ENCODE measurements around the gene TMA7B. TPM values are rescaled to one million over a fixed set of nuclear protein-coding genes. Genes with fewer than 3 reads are reported as not detected.

Gene TMA7B
- total RNA-seq, 6 experiments from 2014 or later = 0.20 TPM; not detected in 5

DNA sequence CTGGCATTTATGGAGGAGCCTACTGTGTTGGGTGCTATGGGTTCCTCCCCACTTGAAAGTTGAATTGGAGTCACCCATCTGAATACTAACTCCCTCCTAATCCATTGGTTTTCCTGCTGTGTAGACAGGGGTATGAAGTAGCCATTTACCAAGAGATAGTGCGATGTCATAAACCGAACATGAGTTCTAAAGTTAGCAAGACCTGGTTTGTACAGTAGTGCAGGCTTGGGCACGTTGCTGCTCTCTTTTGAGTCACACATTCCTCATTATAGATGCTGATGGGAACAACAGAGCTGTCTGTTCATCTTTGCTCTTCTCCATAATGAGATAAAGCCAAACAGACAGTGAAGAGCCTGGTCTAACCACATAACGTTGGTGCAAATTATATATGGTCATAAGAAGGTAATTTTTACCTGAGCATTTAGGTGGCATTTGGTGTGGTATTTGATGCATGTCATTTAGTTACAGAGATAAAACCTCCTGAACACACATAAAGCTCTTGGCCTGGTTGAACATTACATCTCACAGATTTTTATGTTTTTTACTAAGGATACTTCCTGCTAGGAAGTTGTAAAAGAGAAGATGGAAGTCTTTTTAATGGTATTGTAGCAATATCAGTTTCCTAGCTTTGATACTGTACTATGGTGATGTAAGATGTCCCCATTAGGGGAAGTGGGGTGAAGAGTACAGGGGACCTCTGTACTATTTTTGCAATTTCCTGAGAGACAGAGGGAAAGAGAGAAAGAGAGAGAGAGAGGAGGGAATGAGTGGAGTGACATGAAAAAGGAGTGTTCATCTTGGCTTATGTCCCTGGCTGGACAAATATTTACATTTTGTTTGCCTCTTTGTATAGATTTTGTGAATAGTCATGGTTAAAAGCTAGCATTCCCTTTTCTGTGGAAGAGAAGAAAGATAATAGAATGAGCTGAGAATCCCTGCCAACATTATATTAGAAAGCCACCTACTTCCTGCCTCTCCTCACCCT lies 31.4 kb upstream of the TMA7B start:
- WGBS (ENCODE audit: insufficient coverage, low coverage, low lambda C conversion rate, missing lambda C conversion rate) = 66% methylated on average over 4 of the region's 4 CpGs
- H3K4me3 ChIP-seq = no peak overlapping the region
- no peak overlapping the region for H3K27ac ChIP-seq
- no peaks in the 10 kb centered on the region for H3K36me3 ChIP-seq
- H3K27me3 ChIP-seq = no peaks in the 10 kb centered on the region
- TF ChIP-seq POLR2A (IDR thresholded peaks at IDR 0.05) (no peak), CTCF (IDR thresholded peaks at IDR 0.05) (no peak)
- intact Hi-C loops (cut with DNase I) = no loop called here
- no peaks in the 10 kb centered on the region for H3K4me1 ChIP-seq
- no peaks in the 10 kb centered on the region for H3K9me3 ChIP-seq
- DNase-seq (no peak), ATAC-seq (no peak)

DNA sequence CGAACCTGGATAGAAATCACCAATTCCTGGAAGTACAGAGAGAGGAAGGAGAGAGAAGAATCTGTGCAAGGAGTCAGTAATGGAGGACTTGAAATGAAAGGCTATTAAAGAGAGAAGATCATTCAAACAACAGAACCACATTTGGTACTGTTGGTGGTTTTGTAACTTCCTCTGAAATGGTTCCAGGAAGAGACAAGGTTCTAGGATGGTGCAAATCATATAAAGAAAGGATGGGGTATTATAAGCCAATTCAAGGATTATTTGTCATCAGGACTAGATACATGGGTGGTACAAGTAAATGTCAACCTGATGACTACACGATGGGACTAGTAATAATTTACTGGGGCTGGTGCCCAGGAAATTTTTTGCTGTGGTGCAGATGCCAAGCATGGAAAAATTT lies 28.9 kb upstream of the TMA7B start:
- no peaks in the 10 kb centered on the region for H3K27me3 ChIP-seq
- DNase-seq (no peak), ATAC-seq (no peak)
- H3K27ac ChIP-seq = no peak overlapping the region
- no peaks in the 10 kb centered on the region for H3K4me1 ChIP-seq
- TF ChIP-seq POLR2A (IDR thresholded peaks at IDR 0.05) (no peak), CTCF (IDR thresholded peaks at IDR 0.05) (no peak)
- H3K36me3 ChIP-seq = no peaks in the 10 kb centered on the region
- intact Hi-C loops (cut with DNase I) = loop anchor here in 1 of 2 donors (10.0 kb wide), 1 partner anchor 94 kb away; no protein-coding TSS in a partner anchor
- H3K4me3 ChIP-seq = no peak overlapping the region
- 23% methylated on average over 2 of the region's 2 CpGs for WGBS (ENCODE audit: insufficient coverage, low coverage, low lambda C conversion rate, missing lambda C conversion rate)
- H3K9me3 ChIP-seq = no peaks in the 10 kb centered on the region

- 38% methylated on average over 2 of the region's 2 CpGs for whole genome bisulfite sequencing (ENCODE audit: insufficient coverage, low coverage, low lambda C conversion rate, missing lambda C conversion rate)
- Histone ChIP-seq H3K27me3 (no peaks in the 10 kb centered on the region), H3K4me1 (no peaks in the 10 kb centered on the region), H3K9me3 (no peaks in the 10 kb centered on the region), H3K36me3 (no peaks in the 10 kb centered on the region), H3K27ac (no peak overlapping the region), H3K4me3 (no peak overlapping the region)
- intact Hi-C loops (cut with DNase I) = loop anchor here in 1 of 2 donors (10.0 kb wide), 1 partner anchor 93 kb away; no protein-coding TSS in a partner anchor
- ATAC-seq = no peak
- TF ChIP-seq CTCF (IDR thresholded peaks at IDR 0.05) = no peak
- TF ChIP-seq POLR2A (IDR thresholded peaks at IDR 0.05) = no peak
- DNase-seq = no peak
These were observed 28.0 kb upstream of the TMA7B start for GRCh38 chr22:39932166-39932565.

- Histone ChIP-seq H3K27me3 (no peaks in the 10 kb centered on the region), H3K4me1 (no peaks in the 10 kb centered on the region), H3K9me3 (no peaks in the 10 kb centered on the region), H3K4me3 (no peak overlapping the region), H3K27ac (no peak overlapping the region), H3K36me3 (no peaks in the 10 kb centered on the region)
- peak; percentile 69 to 77 (median 74) for ATAC-seq
- TF ChIP-seq POLR2A (IDR thresholded peaks at IDR 0.05) (no peak), CTCF (IDR thresholded peaks at IDR 0.05) (peak; percentile 70 to 82 (median 76))
- intact Hi-C loops (cut with DNase I) = loop anchor here in 1 of 2 donors (10.0 kb wide), 1 partner anchor 92 kb away; no protein-coding TSS in a partner anchor
- WGBS (ENCODE audit: insufficient coverage, low coverage, low lambda C conversion rate, missing lambda C conversion rate) = 66% methylated on average over 6 of the region's 7 CpGs
- peak in 2 of 3 donors; percentile 51 to 60 for DNase-seq
These were observed 27.1 kb upstream of the TMA7B start for GRCh38 chr22:39932918-39933649.
